Left ventricle myocardium inferior (tissue), 1 donor: ENCODE measurements around the gene BRAT1. TPM values are rescaled to one million over a fixed set of nuclear protein-coding genes. Genes with fewer than 3 reads are reported as not detected.
"Not testable (repeated sequence)": the region's sequence is repeated elsewhere in the genome, so short reads cannot be mapped to it uniquely, and the experiment has no call there.

Source experiments
- DNase-seq: peaks from one replicate; pipeline ENCODE4 v3.0.0-alpha.2; 2020
- H3K27ac ChIP-seq: fragments of 200-600 bp; replicated peaks from 2 replicates; pipeline ENCODE4 v1.8.0; 2021
- H3K27me3 ChIP-seq: fragments of 200-600 bp; 2 replicates; pipeline ENCODE4 v1.8.0; 2021; ENCODE audit warnings: low read depth
- H3K36me3 ChIP-seq: fragments of 200-600 bp; 2 replicates; pipeline ENCODE4 v1.8.0; 2021
- H3K4me1 ChIP-seq: fragments of 200-600 bp; 2 replicates; pipeline ENCODE4 v1.8.0; 2021
- H3K4me3 ChIP-seq: fragments of 200-600 bp; 2 replicates; pipeline ENCODE4 v1.8.0; 2021; ENCODE audit warnings: mild to moderate bottlenecking, moderate library complexity
- H3K9me3 ChIP-seq: fragments of 200-600 bp; replicated peaks from 2 replicates; pipeline ENCODE4 v1.8.0; 2021
- intact Hi-C: fragments of 100-400 bp; cut with micrococcal nuclease; formaldehyde crosslinking; loops from one replicate; pipeline ENCODE4 v1.11.0; 2022
- total RNA-seq: library from RNA; stranded (reverse); fragmentation: NEBNext Ultra II Directional; extraction: Animal tissue kit (Norgen Biotek cat#: 25700); gene quantifications from one replicate; pipeline ENCODE4 v1.2.1, GENCODE V29; 2021
- TF ChIP-seq, protein P1 (sequence below): fragments of 200-600 bp; IDR thresholded peaks from 2 replicates; pipeline ENCODE4 v1.8.0; 2021; ENCODE audit warnings: antibody characterized with exemption, mild to moderate bottlenecking, borderline replicate concordance
- donor health status: DM: no; HTN: yes; CAD: no; lungs with severe emphysema.

The BRAT1 gene
- total RNA-seq, 1 donor from 2014 or later = 13.7 TPM

DNA sequence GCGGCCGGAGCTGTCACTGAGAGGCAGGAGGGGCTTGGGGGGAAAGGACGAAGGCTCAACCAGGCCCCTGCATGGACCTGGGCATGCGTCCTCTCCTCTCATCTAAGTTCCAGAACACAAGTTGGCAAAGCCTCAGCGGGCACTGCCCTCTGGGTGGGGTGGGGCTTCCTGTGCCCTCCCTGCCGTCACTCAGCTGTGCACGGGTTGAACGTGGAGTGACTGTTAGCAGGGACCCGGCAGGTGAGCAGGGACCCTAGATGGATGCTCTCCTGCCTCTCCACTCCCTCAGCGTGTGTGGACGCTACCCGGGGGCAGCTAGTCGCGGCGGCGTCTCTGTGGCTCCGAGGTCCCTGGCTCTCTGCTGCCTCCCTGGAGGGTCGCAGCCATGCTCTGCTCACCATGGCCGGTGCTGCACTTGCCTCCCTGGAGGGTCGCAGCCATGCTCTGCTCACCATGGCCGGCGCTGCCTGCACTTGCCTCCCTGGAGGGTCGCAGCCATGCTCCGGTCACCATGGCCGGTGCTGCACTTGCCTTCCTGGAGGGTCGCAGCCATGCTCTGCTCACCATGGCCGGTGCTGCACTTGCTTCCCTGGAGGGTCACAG is 40.0 kb upstream of the BRAT1 start:
- peaks cover 85% of the 10 kb centered on the region for H3K36me3 ChIP-seq
- intact Hi-C loops = no loop called here
- no peak for DNase-seq

DNA sequence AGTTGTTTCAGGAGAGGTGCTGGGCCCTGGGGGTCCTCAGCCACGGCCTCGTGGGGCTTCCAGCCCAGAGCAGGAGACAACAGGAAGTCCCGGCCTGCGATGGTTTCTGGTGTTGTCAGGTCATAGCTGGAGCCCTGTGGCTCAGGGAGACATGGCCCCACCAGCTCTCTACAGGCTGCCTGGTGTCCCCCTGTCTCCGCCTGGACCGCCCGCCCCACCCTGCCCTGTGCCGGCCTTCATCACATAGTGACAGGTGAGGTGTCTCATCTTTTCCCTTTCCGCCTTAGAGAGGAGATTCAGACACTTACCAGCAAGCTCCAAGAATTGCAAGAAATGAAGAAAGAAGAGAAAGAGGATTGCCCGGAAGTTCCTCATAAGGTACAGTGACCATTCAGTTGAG is 39.3 kb upstream of the BRAT1 start:
- Histone ChIP-seq H3K9me3 (no peaks in the 10 kb centered on the region), H3K27ac (no peak overlapping the region), H3K36me3 (peaks cover 87% of the 10 kb centered on the region), H3K4me1 (no peaks in the 10 kb centered on the region), H3K27me3 (no peaks in the 10 kb centered on the region), H3K4me3 (no peak overlapping the region)
- no peak for DNase-seq
- TF ChIP-seq, protein P1, sequence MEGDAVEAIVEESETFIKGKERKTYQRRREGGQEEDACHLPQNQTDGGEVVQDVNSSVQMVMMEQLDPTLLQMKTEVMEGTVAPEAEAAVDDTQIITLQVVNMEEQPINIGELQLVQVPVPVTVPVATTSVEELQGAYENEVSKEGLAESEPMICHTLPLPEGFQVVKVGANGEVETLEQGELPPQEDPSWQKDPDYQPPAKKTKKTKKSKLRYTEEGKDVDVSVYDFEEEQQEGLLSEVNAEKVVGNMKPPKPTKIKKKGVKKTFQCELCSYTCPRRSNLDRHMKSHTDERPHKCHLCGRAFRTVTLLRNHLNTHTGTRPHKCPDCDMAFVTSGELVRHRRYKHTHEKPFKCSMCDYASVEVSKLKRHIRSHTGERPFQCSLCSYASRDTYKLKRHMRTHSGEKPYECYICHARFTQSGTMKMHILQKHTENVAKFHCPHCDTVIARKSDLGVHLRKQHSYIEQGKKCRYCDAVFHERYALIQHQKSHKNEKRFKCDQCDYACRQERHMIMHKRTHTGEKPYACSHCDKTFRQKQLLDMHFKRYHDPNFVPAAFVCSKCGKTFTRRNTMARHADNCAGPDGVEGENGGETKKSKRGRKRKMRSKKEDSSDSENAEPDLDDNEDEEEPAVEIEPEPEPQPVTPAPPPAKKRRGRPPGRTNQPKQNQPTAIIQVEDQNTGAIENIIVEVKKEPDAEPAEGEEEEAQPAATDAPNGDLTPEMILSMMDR = no peak
- intact Hi-C loops = no loop called here

More for the DNA sequence above, 40.0 kb upstream of the BRAT1 start:
- no peaks in the 10 kb centered on the region for H3K27me3 ChIP-seq
- no peaks in the 10 kb centered on the region for H3K4me1 ChIP-seq
- no peak overlapping the region for H3K4me3 ChIP-seq
- TF ChIP-seq, protein P1 = no peak
- no peak overlapping the region for H3K27ac ChIP-seq
- no peaks in the 10 kb centered on the region for H3K9me3 ChIP-seq

DNA sequence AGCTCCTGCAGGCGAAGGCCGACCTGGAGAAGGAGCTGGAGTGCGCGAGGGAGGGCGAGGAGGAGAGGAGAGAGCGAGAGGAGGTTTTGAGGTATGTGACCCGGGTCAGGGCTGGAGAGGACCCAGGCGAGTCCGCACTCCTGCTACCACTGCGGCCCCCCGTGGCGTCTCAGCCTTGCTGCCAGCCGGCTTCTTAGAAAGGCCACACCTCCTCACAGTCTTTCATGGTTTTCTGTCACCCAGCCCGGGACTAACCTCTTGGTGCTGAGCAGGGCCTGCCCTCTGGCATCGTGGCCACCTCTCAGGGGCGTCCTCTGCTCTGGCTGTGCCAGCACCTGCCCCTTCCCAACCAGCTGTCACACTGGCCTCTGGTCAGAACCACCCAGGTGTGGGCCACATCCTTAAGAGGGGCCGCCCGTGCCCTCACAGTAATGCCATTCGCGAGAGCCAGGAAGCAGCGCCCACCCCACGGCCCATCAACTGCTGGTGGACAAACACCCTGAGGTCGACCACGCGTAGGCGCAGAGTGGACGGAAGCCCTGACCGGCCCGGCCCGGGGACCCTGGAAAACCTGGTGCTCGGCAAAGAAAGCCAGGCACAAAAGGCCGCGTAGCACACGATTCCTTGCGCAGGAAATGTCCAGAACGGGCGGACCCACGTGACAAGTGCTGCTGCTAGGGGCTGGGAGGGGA is 37.9 kb upstream of the BRAT1 start:
- no peak overlapping the region for H3K4me3 ChIP-seq
- intact Hi-C loops = no loop called here
- H3K9me3 ChIP-seq = no peaks in the 10 kb centered on the region
- TF ChIP-seq, protein P1 = no peak
- no peaks in the 10 kb centered on the region for H3K27me3 ChIP-seq
- DNase-seq = no peak
- H3K36me3 ChIP-seq = peaks cover 75% of the 10 kb centered on the region
- H3K27ac ChIP-seq = no peak overlapping the region
- H3K4me1 ChIP-seq = no peaks in the 10 kb centered on the region

DNA sequence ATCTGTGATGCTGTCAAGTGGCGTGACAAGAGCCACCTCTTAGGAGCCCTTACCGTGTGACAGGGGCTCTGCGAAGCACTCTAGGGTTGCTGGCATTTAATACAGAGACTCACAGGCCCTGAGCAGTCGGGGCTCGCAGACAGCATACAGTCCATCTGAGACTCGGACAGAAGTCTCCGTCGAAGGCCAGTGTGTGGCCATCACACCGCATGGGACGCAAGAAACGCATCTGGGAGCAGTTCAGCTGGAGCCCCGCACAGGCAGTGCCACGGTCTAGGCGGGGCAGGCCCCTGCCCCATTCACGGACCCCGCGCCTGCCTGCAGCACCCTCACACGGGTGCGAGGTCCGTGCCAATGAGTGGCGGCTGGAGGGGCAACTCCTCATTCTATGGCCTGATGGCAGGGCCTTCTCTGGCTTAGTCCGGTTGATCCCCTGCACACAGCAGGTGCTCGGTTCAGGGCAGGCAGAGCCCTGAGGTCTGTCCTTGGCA is 37.1 kb upstream of the BRAT1 start:
- no peaks in the 10 kb centered on the region for H3K9me3 ChIP-seq
- no peak for DNase-seq
- intact Hi-C loops = no loop called here
- H3K4me3 ChIP-seq = no peak overlapping the region
- H3K4me1 ChIP-seq = no peaks in the 10 kb centered on the region
- TF ChIP-seq, protein P1 = no peak
- H3K36me3 ChIP-seq = peaks cover 73% of the 10 kb centered on the region
- H3K27ac ChIP-seq = no peak overlapping the region
- no peaks in the 10 kb centered on the region for H3K27me3 ChIP-seq

DNA sequence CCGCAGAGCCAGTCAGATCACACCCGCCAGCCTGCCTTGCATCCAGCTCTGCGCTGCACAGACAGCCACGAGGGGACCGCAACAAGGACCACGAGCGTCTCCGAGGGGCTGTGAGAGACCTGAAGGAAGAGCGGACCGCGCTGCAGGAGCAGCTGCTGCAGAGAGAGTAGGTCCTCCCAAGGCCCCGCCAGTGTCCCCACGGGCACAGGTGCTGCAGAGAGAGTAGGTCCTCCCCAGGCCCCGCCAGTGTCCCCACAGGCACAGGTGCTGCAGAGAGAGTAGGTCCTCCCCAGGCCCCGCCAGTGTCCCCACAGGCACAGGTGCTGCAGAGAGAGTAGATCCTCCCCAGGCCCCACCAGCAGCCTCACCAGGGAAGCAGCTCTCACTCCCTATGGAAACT is 34.6 kb upstream of the BRAT1 start:
- H3K4me1 ChIP-seq, H3K27me3 ChIP-seq, intact Hi-C loops, H3K27ac ChIP-seq, DNase-seq, H3K9me3 ChIP-seq, H3K4me3 ChIP-seq: not testable (repeated sequence)
- H3K36me3 ChIP-seq = peaks cover 69% of the 10 kb centered on the region

DNA sequence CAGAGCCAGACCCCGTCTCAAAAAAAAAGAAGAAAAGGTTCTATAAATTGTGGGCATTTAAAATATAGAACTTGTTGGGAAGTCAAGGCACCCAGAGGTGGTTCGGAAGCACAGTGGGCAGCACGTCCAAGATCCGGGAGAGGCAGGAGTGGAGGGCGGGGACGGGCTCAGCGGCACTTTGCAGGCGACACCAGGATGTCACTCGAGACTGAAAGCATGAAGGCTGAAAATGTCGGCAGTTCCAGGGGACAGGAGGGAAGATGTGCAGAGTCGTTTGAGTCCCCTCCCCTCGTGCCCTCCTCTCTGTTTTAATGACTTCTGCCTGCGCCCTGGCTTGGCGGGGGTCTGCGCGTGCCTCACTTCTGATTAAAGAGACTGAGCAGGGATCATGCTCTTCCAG is 34.0 kb upstream of the BRAT1 start:
- no peak overlapping the region for H3K4me3 ChIP-seq
- DNase-seq = no peak
- H3K4me1 ChIP-seq = no peaks in the 10 kb centered on the region
- H3K9me3 ChIP-seq = no peaks in the 10 kb centered on the region
- intact Hi-C loops = no loop called here
- no peak overlapping the region for H3K27ac ChIP-seq
- H3K27me3 ChIP-seq = no peaks in the 10 kb centered on the region
- peaks cover 69% of the 10 kb centered on the region for H3K36me3 ChIP-seq
- TF ChIP-seq, protein P1 = no peak
